Thoracic aorta (tissue), 2 donors: ENCODE data around the gene CAT. TPM values are rescaled to one million over a fixed set of nuclear protein-coding genes. Genes with fewer than 3 reads are reported as not detected.

Experiments
- ATAC-seq: fragments of 150-250 bp; one replicate; pipeline ENCODE4 v1.8.0; 2017; ENCODE audit warnings: low read depth; ENCODE audit not compliant: insufficient number of reproducible peaks, low FRiP score
- DNase-seq: peaks from one replicate; pipeline ENCODE4 v3.0.0-alpha.2; 2020; ENCODE audit warnings: low spot score
- H3K27ac ChIP-seq, 2 donors: fragments of 200-600 bp; sonication (generic); 1 replicate in 1 of 2; 2 replicates in 1 of 2; pipeline ENCODE4 v1.5.1; 2016; ENCODE audit warnings: mild to moderate bottlenecking in 2 of 2, moderate library complexity in 2 of 2
- H3K27me3 ChIP-seq: fragments of 200-600 bp; sonication (generic); replicated peaks from 2 replicates; pipeline ENCODE4 v1.6.0; 2016; ENCODE audit warnings: mild to moderate bottlenecking; ENCODE audit not compliant: insufficient read depth
- H3K36me3 ChIP-seq: fragments of 200-600 bp; sonication (generic); one replicate; pipeline ENCODE4 v1.5.1; 2016
- H3K4me1 ChIP-seq, 2 donors: fragments of 200-600 bp; sonication (generic); 1 replicate in 1 of 2; 2 replicates in 1 of 2; pipeline versions ENCODE4 v1.5.1 to v1.6.0; 2016; ENCODE audit warnings: low read depth in 2 of 2, mild to moderate bottlenecking in 1 of 2; ENCODE audit not compliant: control insufficient read depth in 1 of 2
- H3K4me3 ChIP-seq: fragments of 200-600 bp; sonication (generic); 2 replicates; pipeline ENCODE4 v1.5.1; 2016; ENCODE audit warnings: mild to moderate bottlenecking
- H3K9me3 ChIP-seq: fragments of 200-600 bp; sonication (generic); 2 replicates; pipeline ENCODE4 v1.5.1; 2016
- CTCF ChIP-seq: fragments of 200-600 bp; sonication (generic); IDR thresholded peaks from one replicate; pipeline ENCODE4 v1.5.1; 2019; ENCODE audit warnings: antibody characterized with exemption
- total RNA-seq, 2 donors: library from RNA; depleted of rRNA; stranded (reverse); fragments of >200 nt; gene quantifications; one replicate each; pipeline versions ENCODE4 v1.1.0 to v1.2.3, GENCODE V29; 2016

Gene CAT
- total RNA-seq, 2 donors from 2014 or later = 54.7 to 65.3 TPM

GRCh38 chr11:34408580-34409172 is 30.1 kb upstream of the CAT start:
- ATAC-seq = no peak
- H3K27ac ChIP-seq = no peak overlapping the region
- H3K36me3 ChIP-seq = no peaks in the 10 kb centered on the region
- TF ChIP-seq CTCF = no peak
- DNase-seq = no peak
- no peak overlapping the region for H3K4me3 ChIP-seq
- H3K9me3 ChIP-seq = peaks cover 7% of the 10 kb centered on the region
- no peaks in the 10 kb centered on the region for H3K27me3 ChIP-seq
- H3K4me1 ChIP-seq = no peaks in the 10 kb centered on the region

- Histone ChIP-seq H3K27me3 (no peaks in the 10 kb centered on the region), H3K4me3 (no peak overlapping the region), H3K36me3 (no peaks in the 10 kb centered on the region), H3K9me3 (peaks cover 7% of the 10 kb centered on the region), H3K4me1 (no peaks in the 10 kb centered on the region), H3K27ac (no peak overlapping the region)
- TF ChIP-seq CTCF = no peak
- ATAC-seq (no peak), DNase-seq (no peak)
Measured at GRCh38 chr11:34411111-34411510, 27.6 kb upstream of the CAT start.

- no peak for ATAC-seq
- Histone ChIP-seq H3K4me3 (no peak overlapping the region), H3K27me3 (no peaks in the 10 kb centered on the region), H3K36me3 (no peaks in the 10 kb centered on the region), H3K9me3 (peaks cover 7% of the 10 kb centered on the region), H3K27ac (no peak overlapping the region), H3K4me1 (no peaks in the 10 kb centered on the region)
- no peak for TF ChIP-seq CTCF
- no peak for DNase-seq
Measured at GRCh38 chr11:34411791-34412190, 26.9 kb upstream of the CAT start.

GRCh38 chr11:34413263-34413662 is 25.5 kb upstream of the CAT start:
- peaks cover 7% of the 10 kb centered on the region for H3K9me3 ChIP-seq
- DNase-seq (no peak), ATAC-seq (no peak)
- no peaks in the 10 kb centered on the region for H3K36me3 ChIP-seq
- H3K4me1 ChIP-seq = no peaks in the 10 kb centered on the region
- no peak overlapping the region for H3K27ac ChIP-seq
- no peak overlapping the region for H3K4me3 ChIP-seq
- no peaks in the 10 kb centered on the region for H3K27me3 ChIP-seq
- no peak for TF ChIP-seq CTCF

GRCh38 chr11:34415538-34415937 is 23.2 kb upstream of the CAT start:
- no peak overlapping the region for H3K27ac ChIP-seq
- peaks cover 7% of the 10 kb centered on the region for H3K9me3 ChIP-seq
- no peaks in the 10 kb centered on the region for H3K4me1 ChIP-seq
- H3K27me3 ChIP-seq = no peaks in the 10 kb centered on the region
- no peak for ATAC-seq
- no peak overlapping the region for H3K4me3 ChIP-seq
- DNase-seq = no peak
- no peaks in the 10 kb centered on the region for H3K36me3 ChIP-seq
- TF ChIP-seq CTCF = no peak
